Effector CD8-positive, alpha-beta T cell (primary cell): ENCODE results near the gene MIXL1.
A peak's percentile ranks its signal among the peaks of the same experiment; 100 is the strongest.
"Not testable (repeated sequence)": the region's sequence is repeated elsewhere in the genome, so short reads cannot be mapped to it uniquely, and the experiment has no call there.

Source experiments
- DNase-seq: peaks from one replicate; lab custom pipeline; 2025; lab: John Stamatoyannopoulos, UW
- total RNA-seq, 4 experiments: gene quantifications; one replicate each; lab custom pipeline; 2026; lab: John Stamatoyannopoulos, UW

Gene MIXL1
- 0 reads per million in 4 experiments for total RNA-seq

DNA sequence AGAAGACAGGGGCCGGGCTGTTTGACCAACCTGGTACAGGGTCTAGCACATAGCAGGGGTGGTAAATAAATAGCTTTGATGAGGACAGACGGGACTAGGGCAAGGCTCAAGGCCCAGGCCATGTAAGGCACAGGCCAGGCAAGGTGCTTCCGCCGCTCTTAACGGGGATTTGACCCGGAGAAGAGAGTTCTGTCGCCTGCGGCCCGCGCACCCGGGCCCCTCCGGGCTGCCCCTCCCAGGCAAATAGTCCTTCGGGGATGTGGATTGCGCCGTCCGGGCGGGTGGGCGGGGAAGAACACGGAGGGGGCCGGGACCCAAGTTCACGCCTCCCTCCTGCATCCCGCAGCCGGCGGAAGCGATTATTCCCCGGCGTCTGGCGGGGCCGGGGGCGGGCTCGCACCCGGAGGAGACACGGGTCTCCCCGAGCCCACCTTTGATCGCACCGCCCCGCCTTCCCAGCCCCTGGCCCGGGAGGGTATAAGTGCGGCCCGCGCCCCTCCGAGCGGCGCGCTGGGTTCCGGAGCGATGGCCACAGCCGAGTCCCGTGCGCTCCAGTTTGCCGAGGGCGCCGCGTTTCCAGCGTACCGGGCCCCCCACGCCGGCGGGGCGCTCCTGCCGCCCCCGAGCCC, at the start of gene MIXL1:
Gene MIXL1 (plus strand): TSS at position 508 of the 629 bp plus-strand sequence. CDS start 18 bp downstream, at position 526.
- DNase-seq, result no peak

DNA sequence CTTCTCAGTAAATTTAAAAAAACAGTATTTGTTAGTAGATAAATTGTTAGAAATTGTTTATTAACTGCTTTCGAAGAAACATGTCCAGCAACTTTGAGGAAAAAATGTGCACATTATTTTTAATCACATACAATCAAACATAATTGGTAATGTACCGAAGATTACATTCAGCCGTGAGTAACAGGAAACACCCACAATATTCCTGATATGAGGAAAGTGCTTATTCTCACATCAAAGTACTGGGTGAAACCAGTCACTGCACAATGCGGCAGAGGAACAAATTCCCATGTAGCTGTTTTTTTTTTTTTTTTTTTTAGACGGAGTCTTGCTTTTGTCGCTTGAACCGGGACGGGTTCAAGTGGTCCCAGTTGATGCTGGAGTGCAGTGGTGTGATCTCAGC, 46.6 kb upstream of the MIXL1 start:
- DNase-seq, result no peak

DNA sequence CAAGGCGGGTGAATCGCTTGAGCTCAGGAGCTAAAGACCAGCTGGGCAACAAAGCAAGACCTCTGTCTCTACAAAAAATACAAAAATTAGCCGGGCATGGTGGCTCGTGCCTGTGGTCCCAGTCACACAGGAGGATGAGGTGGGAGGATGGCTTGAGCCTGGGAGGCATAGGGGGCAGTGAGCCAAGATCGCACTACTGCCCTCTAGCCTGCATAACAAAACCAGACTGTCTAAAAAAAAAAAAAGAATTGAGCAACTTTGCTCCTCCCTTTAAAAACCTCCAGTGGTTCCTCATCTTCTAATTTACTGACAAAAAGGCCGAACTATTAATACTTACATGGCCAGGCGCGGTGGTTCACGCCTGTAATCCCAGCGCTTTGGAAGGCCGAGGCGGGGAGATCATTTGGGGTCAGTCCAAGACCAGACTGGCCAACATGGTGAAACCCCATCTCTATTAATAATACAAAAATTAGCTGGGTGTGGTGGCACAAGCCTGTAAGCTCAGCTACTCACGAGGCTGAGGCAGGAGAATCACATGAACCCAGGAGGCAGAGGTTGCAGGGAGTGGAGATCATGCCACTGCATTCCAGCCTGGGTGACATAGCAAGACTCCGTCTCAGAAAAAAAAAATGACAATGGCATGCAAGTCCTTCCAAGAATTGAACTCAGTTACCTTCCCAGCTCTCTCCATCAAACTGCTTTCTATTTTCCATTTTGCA, 41.3 kb upstream of the MIXL1 start:
- DNase-seq, result no peak

DNA sequence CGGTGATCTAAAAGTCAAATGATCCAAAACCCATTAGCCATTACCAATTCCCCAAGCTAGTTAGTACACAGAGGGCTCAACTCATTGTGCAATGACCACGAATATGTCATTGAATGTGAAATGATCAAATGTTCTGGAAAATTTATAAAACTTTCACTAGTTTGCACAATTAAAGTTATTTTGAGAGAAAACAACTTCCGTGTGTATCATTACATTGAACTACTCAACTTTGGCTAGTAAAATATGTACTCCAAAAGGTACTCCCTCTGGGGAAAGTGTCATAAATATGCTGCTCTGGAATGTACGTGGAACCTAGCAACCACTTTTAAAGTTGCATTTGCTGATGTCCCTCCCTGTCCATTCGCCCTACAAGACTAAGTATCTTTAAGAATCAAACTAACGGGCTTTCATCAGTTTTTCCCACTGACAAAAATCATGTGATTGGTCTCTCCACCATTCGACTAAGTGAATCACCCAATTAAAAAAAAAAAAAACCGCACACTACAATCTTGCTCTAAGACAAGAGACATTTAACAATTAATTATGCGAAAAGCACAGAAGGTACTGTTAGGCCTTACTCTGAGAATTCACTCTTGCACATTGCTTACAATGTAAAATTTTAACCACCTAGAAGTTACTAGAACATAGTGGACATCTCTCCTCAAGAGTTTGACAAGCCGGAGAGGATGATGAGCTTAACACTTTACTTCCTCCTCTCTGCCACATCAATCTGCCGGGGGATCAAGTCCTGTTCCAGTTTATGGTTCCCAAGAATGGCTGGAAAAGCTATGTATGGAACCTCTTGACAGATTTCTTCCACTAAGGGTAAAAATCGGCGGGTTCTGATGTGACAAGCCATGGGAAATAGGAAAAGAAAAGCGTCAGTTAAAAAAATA, 38.1 kb upstream of the MIXL1 start:
- no peak for DNase-seq

DNA sequence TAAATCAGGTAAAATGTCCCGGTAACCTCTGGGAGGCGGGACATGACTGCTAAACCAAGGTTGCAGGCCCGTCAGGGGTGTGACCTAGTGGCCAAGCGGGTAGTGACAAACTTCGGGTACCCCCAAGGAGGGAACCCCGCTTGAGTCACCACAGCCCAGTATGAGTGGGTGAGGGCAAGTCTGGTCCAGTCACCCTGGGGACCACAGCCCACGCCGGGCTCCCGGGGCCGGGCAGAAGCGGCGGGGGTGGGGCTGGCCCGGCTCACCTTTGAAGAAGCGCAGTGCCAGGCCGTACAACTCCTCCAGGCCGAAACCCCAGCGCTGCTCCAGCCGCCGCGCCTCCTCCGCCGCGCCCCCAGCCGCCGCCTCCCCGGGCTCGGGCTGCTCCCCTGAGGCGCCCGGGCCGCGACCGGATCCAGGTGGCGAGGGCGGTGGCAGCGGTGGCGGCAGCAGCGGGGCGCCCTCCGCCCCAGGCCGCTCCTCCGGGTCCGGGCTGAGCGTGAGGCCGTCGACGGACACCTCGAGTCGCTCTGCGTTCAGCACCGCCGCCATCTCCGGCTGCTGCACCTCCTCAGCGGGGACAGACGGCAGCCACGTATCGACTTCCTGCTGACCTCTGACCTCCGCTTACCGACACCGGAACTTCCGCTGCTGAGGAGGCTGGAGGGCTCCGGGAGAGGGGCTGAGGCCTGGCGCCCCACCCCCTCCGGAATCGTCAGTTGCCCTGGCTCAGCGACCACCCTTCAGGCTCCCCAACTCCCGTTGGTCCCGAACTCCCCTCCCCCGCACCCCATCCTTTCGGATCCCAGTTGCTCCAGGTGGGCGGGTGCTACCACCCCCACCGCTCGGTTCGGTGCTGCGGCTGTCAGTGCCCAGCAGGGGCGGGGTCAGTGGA, 37.1 kb upstream of the MIXL1 start, which contains the start of gene ACBD3:
Gene ACBD3 (minus strand): TSS at position 618 of the 895 bp plus-strand sequence. CDS start 66 bp downstream, at position 552.
- peak; percentile 71 for DNase-seq

DNA sequence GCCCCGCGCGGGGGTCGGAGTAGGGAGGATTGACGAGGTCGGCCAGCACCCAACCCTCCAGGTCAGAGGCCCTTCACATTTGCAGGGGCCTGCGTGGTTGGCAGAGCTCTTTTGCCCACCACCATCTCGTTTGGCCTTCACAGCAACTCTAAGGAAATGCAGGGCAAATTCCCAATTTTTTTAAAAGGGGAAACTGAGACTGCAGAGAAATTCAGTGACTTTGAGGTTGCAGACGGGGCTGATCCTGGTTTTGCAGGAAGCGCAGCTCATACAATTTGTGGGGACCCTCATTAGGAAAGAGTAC, 36.5 kb upstream of the MIXL1 start:
- no peak for DNase-seq

DNA sequence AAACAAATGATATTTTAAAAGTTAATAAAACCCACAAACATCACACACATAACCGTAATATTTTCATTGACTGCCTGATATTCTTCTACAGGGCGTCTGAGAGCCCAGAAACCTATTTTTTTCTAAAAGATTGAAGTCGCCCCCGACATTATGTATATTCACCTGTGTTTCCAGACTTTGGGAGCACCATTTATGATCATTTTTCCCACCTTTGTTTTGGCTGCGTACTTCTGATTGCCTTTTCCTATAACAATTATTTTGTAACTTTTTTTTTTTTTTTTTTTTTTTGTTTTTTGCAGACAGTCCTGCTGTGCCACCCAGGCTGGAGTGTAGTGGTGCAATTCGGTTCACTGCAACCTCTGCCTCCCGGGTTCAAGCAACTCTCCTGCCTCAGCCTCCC, 36.1 kb upstream of the MIXL1 start:
- no peak for DNase-seq

DNA sequence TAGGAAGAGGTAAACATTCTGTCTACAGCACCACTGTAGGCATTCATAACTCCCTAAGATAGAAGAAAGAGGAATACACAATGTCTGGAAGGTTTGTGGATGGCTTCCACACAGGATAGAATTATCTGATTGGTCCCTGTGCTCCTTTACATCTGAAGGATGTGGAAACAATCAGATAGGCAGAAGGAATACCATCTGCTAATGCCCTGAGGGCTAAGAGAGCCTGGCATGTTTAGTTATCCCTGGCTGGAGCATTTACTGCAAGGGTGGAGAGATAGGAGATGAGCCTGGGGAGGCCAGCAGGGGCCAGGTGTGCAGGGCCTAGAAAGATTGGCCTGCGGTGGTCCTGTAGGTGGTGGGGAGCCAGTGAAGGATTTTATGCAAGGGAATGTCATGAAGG, 28.3 kb upstream of the MIXL1 start:
- DNase-seq, result no peak

DNA sequence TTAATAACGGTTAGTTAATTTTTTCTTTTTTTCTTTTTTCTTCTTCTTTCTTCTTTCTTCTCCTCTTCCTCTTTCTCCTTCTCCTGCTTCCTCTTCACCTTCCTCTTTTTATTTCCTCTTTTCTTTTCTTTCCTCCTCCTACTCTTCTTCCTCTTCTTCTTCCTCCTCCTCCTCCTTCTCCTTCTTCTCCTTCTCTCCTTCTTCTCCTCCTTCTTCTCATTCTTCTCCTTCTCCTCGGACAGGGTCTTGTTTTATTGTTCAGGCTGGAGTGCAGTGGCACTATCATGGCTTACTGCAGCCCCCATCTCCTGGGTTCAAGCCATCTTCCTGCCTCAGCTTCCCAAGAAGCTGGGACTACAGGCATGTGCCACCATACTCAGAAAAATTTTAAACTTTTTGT, 23.5 kb upstream of the MIXL1 start:
- DNase-seq, result no peak

DNA sequence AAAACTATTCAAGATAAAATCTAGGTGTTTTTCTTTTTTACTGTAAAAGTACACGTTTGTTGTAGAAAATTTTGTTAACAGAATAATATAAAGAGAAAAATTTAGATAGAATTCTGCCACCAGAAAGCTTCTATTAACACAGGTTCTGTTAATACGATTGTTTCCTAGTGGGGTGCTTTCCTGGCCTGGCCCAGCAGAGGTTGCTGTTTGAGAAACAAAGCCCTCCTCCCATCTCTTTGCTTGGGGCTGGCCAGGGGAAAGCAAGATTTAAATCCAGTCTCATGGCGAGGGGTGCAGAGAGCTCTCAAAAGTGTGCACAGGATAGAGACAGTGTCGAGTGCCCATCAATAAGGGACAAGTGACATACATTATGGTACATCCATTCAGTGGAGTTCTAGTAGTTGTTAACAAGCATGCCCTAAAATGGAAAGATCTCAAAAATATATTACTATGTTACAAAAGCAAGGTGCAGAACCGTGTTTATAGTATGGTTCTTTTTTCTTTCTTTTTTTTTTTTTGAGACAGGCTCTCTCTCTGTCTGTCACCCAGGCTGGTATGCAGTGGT, 22.4 kb upstream of the MIXL1 start:
- no peak for DNase-seq

DNA sequence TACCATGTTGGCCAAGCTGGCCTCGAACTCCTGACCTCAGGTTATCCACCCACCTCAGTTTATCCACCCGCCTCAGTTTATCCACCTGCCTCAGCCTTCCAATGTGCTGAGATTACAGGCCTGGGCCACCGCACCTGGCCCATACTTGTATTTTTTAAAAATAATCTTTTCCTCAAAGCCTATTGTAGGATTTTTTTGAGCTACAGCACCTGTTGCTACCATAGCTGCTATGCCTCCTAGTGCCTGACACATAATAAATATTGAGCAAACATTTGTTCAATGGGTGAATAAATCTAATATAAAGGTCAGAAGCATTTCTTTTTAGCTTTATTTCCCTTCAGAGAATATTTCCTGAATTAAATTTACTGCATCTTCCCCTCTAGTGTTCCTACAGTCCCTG, 21.2 kb upstream of the MIXL1 start:
- no peak for DNase-seq

DNA sequence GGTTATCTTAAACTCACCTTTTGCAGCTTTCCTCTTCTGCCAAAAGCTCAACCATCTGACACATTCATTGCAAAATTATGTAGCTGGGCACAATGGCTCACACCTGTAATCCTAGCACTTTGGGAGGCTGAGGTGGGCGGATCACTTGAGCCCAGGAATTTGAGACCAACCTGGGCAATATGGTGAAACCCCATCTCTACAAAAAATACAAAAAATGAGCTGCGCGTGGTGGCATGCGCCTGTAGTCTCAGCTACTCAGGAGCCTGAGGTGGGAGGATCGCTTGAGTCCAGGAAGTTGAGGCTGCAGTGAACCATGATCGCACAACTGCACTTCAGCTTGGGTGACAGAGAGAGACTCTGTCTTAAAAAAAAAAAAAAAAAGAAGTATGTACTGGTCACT, 20.8 kb upstream of the MIXL1 start:
- DNase-seq, result not testable (repeated sequence)

DNA sequence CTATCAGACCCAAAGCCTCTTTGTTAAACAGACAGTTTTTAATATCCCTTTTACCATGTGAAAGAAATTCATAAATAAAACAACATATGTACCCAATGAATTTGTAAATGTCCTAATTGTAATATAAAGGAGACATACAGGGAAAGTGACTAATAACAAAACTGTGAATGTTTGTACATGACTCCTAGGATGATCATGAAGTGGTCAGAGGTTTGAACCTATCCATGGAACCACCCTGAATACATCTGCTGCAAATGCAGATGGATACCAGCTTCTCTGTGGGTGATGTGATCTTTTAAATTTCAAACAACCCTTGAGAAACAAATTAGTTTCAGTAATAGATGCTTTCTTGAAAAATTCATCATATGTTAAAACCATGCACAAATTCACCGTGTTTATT, 20.2 kb upstream of the MIXL1 start:
- no peak for DNase-seq

DNA sequence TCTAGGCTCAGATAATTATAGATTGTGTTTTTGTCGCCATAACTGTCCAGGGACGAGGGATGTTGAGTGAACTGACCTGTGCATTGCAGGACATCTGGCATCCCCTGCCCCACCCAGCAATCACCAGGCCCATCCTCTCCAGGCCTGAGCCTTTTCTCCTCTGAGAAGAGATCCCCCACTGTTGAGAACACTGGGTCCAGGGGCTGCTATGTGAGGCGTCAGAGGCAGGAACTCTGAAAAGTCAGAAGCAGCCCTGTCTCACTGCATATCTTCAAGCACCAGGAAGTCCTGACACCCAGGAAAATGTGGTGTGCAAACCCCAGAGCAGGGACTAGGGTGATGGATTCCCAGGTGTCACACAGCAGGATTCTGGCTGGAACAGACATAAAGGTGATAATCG, 19.8 kb upstream of the MIXL1 start:
- no peak for DNase-seq

DNA sequence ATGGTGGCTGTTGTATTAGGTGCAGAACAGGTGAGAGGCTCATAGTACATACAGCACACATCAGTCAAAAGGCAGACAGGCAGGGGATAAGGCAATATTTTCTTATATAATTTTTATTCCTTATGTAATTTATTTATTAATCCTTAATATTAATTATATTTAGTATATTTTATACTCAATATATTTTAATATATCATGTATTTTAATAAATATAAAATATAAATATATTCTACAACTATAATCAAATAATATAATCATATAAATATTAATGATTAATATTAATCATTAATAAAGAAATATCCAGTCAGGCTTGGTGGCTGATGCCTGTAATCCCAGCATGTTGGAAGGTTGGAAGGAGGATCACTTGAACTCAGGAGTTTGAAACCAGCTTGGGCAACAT, 19.3 kb upstream of the MIXL1 start:
- DNase-seq, result no peak

DNA sequence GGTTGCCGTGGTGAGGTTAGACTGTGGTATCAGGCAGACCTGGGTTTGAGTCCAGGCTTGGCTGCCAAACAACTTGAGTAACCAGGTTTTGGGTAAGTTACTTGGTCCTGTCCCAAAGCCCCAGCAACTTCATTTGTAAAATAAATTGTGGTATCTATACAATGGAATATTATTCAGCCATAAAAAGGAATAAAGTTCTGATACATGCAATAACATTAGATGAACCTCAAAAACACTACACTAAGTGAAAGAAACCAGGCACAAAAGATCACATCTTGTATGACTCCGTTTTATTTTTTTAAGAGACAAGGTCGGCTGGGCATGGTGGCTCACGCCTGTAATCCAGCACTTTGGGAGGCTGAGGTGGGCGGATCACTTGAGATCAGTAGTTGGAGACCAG, 16.4 kb upstream of the MIXL1 start:
- no peak for DNase-seq

DNA sequence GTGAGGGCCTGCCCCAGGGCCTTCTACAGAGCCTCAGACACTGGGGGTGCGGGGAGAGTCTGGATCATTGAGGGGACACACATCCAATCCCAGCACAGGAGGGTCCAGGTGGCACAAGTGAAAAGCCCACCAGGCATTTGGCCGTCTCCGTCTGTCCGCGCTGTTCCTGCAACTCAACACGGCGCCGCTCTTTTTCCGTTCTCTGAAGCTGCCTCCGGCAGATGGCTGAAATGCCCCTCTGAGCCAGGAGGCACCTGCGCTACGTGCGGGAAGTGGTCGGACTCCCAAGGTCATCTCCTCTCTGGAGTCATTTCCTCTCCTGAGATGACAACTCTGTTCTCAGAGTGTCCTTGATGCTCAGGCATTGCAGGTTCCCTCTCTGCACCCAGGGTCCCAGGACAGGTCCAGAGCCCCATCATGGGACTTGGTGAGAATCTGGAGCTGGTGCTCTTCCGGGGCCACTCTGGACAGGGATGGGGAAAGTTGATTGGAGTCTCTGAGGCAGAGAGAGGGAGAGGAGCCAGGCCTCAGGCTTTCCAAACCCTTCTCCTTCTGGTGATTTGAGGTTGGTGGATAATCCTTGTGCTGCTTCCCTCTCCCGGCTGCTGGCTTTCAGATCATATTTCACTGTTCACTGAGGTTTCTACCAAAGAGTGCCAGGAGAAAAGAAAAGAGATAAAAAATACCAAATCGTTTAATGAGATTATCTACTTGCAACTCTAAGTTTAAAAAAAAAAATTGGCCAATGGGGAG, 14.0 kb upstream of the MIXL1 start:
- no peak for DNase-seq

DNA sequence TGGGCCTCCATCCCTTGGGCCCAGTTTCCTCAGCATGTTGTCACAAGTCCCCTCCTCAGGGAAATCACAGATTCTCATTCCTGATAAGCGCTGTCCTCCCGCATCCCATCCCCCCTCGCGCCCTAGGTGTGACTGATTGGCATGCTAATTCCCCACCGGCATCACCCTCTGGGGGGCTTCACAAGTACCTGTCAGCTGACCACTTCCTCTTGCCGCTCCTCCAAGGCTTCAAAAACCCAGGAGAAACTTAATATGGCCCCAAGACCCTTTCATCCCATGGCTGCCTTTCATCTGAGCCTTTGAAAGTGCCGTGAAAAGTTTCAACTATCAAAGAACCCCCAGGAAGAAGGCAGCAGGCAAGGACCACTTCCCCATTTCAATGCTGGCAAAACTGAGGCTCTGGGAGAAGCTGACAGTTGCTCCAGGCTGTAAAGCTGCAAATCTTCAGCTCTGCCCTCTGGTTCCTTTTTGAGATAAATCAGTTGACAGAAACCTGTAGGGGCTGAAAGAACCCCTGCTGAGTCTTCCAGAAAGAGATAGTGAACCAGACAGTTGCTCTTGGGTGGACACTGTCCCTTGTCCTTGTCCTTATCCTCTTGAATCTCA, 12.8 kb upstream of the MIXL1 start:
- no peak for DNase-seq

DNA sequence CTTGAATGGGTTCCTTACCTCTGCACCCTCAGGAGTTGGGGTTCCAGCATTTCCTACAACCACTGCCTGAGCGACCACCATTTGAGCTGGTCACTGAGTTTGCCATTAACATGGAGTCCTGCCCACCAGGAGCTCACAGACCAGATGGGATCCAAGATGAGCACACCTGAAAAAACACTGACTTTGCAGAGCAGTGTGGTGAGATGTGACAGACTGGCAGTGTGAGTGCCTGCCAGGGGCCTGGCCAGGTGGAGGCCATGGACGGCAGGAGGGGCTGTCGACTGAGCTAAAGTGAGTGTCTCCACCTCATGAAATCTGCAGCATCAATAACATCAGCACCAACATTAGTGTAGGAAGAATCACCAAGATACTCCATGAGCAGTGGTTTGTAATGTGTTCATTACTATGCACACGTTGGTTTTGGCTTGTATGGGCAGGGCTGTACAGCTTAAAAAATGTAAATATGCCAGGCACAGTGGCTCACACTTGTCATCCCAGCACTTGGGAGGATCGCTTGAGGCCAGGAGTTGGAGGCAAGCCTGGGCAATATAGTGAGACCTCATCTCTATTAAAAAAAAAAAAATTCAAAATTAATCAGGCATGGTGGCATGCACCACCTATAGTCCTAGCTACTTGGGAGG, 12.2 kb upstream of the MIXL1 start:
- no peak for DNase-seq

DNA sequence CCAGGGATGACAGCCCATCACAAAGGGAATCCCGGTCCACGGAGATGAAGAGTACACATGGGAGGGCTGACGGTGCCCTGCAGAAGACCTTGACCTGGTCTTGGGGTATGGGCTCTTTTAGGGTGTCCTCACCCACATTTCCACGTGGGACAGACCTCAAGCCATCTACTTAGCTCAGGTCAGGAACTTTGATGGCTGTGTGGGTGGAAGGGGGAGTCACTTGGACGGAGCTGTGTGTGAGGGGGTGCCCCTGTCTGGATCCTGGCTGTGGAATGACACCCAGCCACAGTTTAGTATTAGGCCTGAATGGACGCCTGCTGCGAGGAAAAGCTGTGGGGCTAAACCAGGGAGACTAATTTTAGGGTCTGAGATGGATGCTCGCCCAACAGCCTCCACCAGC, 10.9 kb upstream of the MIXL1 start:
- no peak for DNase-seq
